RPMI8226 (cell line): ENCODE data around the gene EPHB1.
"Not testable (repeated sequence)": the region's sequence is repeated elsewhere in the genome, so short reads cannot be mapped to it uniquely, and the experiment has no call there.

Experiments used
- DNase-seq: peaks from one replicate; pipeline ENCODE4 v3.0.0-alpha.2; 2015

The EPHB1 gene

GRCh38 chr3:135178566-135178965, 383.5 kb downstream of the EPHB1 start:
- no peak for DNase-seq

DNA sequence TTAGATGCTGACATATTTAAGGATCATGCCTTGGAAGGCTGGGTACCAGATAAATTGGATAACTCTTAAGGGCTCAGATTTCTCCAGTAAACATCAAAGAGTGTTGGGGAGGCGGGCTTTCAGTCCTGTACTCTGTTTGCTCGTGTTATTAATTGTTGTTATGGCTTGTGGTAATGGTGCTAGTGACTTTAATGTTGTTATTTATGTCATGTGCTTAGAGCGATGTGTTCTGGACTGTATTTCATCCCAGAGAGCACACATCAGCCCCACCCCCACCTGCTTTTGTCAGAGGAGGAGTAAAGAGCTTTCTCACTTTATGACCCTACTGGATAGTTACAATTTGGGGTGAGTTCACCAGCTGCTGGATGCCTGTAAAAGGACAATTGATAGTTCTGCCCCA, 386.3 kb downstream of the EPHB1 start:
- DNase-seq, result no peak

GRCh38 chr3:135182364-135182998, 387.4 kb downstream of the EPHB1 start:
- no peak for DNase-seq

GRCh38 chr3:135190658-135191057, 395.6 kb downstream of the EPHB1 start:
- no peak for DNase-seq

DNA sequence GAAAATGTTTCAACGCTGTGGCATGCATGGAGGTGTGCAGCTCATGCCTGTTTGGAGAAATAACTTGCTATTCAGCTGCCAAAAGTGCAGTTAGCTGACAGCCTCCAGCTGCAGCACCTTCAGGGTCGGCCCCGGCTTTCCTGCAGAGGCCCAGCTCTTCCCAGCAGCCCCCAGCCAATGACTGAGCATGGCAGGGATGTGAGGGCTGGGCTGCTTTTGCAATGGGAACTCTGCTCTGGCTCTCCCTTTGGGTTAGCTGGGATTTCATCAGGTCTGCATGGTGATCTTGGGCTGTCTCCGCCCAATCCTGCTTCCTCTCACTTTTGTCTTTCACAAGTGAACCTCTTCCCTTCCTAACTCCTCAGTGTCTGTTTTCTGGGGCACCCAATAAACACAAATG, 396.6 kb downstream of the EPHB1 start:
- DNase-seq, result no peak

DNA sequence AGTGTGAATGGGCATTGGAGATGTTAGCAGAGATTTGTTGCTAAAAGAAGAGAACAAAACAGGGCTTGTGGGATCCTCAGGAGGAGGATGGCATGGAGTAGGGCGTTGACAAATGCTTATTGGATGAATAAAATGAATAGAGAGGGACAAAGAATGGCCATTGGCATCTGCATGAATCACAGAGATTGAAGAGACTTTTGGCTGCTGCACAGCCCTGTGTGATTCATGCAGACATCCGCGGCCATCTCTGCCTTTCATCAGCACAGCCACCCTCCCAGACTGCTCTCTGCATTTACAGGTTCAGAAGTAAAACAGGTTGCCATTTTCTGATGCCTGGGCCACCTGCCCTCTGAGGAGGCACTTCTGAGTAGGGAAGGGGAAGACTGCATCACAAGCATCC, 397.9 kb downstream of the EPHB1 start:
- DNase-seq, result no peak

DNA sequence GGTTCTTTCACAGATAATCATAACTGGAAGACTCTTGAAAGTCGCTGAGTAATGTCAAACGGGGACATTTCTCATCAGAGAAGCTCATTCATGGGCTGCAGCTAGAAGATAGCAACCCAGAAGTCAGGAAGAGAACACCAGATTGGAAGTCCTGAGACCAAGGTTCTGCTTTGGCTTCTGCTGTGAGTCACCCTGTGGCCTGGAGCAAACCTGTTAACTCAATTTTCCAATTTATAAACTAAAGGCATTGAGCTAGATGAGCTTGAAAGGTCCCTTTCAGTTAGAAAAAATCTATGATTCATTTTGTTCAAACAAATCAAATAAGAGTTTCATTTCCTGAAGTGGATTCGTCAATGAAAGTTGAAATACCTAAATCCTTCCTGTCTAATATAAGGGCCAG, 402.2 kb downstream of the EPHB1 start:
- no peak for DNase-seq

DNA sequence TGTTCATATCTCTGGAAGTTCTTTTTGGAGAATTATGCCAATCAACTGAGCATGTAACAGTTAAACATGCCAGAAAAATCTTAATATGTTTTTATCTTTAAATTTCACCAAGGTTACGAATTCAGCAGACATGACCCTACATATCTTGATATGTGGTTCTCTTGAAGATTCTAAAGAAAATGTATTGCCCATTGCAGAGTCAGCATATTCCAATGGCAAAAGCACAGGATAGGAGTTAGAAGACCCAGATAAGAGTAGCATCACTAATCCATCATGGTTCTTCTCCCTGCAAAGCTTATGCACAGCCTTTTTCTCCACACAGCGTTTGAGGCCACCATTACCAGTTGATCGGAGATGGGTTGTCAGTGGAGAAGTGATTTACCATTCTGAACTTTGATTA, 402.8 kb downstream of the EPHB1 start:
- DNase-seq, result no peak

- DNase-seq, result no peak
These were observed 404.1 kb downstream of the EPHB1 start for GRCh38 chr3:135199137-135199536.

DNA sequence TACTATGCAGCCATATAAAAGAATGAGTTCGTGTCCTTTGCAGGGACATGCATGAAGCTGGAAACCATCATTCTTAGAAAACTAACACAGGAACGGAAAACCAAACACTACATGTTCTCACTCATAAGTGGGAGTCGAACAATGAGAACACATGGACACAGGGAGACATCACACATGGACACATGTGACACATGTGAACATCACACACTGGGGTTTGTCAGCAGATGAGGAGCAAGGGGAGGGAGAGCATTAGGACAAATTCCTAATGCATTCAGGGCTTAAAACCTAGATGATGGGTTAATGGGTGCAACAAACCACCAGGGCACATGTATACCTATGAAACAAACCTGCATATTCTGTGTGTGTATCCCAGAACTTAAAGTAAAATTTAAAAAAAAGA, 408.0 kb downstream of the EPHB1 start:
- DNase-seq, result no peak

GRCh38 chr3:135213213-135213612, 418.2 kb downstream of the EPHB1 start:
- DNase-seq, result no peak

DNA sequence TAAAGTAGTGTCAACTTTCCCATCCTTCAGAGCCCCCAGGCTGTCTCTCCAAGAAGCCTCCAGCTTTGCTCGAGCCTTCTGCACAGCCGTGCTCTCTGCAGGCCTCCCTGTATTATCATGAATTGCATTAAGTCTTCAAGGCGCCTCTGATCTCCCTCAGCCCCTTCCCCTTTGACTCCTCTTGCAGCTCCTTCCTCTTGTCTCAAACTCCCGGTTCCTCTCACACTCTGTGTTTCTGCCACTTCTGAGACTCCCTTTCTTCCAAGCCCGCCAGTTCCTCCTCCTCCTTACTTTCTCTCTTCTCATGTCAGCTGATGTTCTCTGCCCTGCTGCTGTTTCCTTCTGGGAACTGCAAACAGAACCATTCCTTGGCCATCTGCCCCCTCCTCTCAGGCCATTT, 418.8 kb downstream of the EPHB1 start:
- DNase-seq, result no peak

- no peak for DNase-seq
These were observed 419.3 kb downstream of the EPHB1 start for GRCh38 chr3:135214400-135214799.

DNA sequence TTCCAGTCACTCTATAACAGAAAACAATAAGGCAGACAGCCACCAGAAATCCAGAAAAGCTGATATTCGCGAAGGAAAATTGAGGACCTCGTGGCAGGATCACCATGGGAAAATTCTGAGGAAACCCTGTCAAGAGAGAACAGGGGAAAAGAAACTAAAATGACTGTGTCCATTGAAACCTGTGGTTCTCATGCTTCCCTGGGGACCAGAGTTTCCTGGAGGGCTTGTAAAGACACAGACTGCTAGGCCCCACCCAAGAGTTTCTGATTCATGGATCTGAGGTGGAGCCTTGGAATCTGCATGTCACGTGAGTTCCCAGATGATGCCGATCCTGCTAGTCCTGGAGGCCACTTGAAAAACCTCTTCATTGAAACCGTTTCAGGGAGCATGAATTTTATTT, 420.5 kb downstream of the EPHB1 start:
- no peak for DNase-seq

GRCh38 chr3:135216659-135217058, 421.6 kb downstream of the EPHB1 start:
- no peak for DNase-seq

DNA sequence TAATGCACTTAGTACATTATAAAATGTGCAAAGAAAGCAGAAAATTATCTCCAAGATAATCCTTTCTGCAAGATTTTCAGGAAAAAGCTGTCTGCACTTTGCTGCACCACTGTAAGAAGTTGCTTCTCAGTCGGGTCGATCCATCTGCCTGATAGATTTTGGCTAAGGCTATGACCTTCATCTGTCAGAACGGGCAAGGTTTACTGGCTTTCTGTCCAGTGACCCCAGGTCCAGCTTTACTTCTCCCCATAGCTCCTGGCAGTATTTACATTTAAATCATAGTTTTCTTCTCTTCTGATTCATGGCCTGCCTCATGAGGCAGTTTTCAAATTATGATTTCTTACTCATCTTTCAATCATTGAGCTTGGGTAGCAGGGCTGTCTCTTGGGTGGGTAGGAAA, 422.7 kb downstream of the EPHB1 start:
- no peak for DNase-seq

DNA sequence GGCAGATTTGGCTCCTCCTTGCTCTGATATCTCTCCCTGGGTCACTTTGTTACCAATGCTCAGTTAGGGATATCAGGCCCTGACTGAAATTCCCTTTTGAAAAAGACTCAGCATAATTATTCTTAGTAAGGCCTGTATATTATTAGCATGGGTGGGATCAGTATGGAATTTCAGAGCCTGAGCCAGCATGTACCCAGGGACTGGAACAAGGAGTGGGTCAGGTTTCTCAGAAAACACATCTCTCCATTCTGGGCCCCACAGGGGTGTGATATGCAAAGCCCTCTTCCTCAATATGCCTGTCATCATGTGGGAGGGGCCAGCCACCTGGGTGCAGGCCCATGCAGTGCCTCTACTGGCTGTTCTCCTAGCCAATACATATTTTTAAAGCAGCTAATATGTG, 423.2 kb downstream of the EPHB1 start:
- no peak for DNase-seq

GRCh38 chr3:135218782-135219181, 423.7 kb downstream of the EPHB1 start:
- DNase-seq, result no peak

DNA sequence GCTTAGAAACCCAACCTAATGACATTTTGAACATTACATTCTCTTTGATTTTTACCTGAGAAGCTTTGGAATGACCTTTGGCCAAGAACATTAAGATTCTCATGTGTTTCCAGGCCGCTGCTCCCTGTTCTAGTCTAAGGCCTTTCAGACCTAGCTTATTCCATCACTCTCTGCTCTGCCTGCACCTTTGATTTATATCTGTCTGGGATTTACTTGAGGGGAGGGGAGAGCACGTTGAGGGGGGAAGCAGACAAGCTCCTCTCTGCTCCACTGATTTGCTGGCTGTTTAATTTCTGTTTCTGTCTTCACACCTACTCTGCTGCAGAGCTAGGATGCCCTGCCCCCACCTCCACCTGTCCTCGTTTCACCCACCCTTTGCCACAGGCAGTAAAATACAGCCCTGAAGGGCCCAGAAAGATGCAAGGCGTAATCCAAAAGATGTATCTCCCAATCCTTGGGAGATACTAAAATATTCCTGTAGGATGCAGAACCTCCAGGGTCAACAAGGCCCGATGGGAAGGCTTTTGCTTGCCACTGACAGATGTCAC, 429.8 kb downstream of the EPHB1 start:
- DNase-seq, result no peak

DNA sequence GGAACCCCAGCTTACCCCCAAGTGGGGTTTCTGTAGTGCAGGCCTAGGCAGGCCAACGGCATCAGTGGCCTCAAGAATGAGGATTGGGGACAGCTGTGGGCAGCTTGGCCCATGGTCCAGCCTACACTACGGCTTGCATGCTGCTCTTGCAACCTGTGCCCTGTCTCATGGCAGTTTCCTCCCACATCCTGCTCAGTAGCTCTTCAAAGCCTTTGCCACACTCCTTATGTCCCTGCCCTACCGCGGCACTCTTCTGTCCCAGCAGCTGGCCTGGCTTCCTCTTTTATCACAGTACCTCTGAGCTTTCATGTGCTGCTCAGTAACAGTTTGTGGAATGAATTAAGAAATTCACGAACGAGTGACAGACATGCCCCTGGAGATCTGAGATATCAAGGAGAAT, 431.0 kb downstream of the EPHB1 start:
- no peak for DNase-seq

- DNase-seq, result no peak
These were observed 433.1 kb downstream of the EPHB1 start for GRCh38 chr3:135228201-135228600.

DNA sequence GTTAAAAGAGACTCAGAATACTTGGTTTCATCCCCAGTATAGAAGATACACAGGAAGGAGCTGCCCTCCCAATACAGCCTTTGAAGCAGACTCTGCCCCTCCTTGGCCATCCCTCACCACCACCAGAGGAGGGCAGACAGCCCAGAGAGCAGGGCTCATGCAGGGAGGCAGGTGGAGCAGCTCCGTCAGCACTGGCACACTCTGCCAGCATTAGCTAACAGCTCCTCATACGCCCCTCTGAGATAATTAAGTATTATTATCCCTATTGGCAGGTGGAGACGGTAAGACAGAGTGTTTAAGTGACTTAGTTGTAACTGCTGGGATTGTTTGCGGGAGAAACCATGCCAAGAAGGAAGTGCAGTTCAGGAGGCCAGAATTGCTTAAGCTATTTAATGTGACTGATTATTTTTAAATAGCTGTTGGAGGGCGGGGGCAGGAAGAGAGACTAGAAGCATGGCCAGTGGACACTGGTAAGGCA, 434.0 kb downstream of the EPHB1 start:
- peak; percentile 10 for DNase-seq

DNA sequence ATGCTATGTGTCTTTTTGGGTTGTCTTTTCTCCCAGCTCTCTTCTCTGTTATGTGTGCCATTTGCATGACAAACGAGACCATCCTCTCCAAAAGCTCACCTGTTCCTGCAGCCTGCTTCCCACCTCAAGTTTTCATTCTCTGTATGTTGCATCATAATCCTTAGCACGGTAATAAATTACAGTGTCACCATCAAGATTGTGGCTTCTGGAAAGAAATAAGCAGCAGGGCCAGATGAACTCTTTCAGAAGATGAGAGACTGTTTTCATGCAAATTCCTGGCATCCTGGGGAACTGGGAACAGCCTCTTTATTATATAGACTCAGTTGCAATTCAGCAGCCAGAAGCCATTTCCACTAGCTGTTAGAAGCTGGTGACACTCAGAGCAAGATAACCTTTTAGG, 436.7 kb downstream of the EPHB1 start:
- DNase-seq, result no peak

GRCh38 chr3:135232226-135232625, 437.2 kb downstream of the EPHB1 start:
- no peak for DNase-seq

DNA sequence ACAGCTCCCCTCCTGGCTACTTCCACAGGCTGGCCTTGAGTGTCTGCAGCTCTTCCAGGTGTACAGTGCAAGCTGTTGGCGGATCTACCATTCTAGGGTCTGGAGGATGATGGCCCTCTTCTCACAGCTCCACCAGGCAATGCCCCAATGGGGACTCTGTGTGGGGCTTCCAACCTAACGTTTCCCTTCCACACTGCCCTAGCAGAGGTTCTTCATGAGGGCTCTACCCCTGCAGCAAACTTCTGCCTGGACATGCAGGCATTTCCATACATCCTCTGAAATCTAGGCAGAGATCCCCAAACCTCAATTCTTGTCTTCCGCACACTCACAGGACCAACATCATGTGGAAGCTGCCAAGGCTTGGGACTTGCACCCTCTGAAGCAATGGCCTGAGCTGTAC, 438.4 kb downstream of the EPHB1 start:
- not testable (repeated sequence) for DNase-seq
